Measurements from ENCODE around the gene THAP10. TPM values are rescaled to one million over a fixed set of nuclear protein-coding genes. Genes with fewer than 3 reads are reported as not detected.

THAP10 gene
- total RNA-seq, 1 donor from 2014 or later: 1.6 TPM

GRCh38 chr15:70907784-70908471, 15.7 kb upstream of the THAP10 start:
- Histone ChIP-seq H2AFZ (ENCODE audit: low read depth, low read length) (no peak overlapping the region), H3K4me3 (ENCODE audit: insufficient read depth, low read depth, low read length) (no peak overlapping the region), H3K4me1 (ENCODE audit: insufficient read depth, low read length) (peaks cover 3% of the 10 kb centered on the region), H3K9ac (ENCODE audit: low read length) (no peak overlapping the region), H3K36me3 (ENCODE audit: insufficient read depth, low read length) (peaks cover 11% of the 10 kb centered on the region), H3K27me3 (ENCODE audit: insufficient read depth, low read length) (no peaks in the 10 kb centered on the region), H4K20me1 (ENCODE audit: insufficient read depth, low read length) (no peaks in the 10 kb centered on the region), H3K79me2 (ENCODE audit: insufficient read depth, low read length) (no peaks in the 10 kb centered on the region), H3K27ac (ENCODE audit: low read depth, low read length) (no peak overlapping the region), H3K9me3 (ENCODE audit: insufficient read depth, low read depth, low read length) (peaks cover 9% of the 10 kb centered on the region), H3K4me2 (ENCODE audit: low read length) (no peak overlapping the region)
- no peak overlapping the region for H3K27ac Mint-ChIP-seq (ENCODE audit: unreplicated experiment)
- no peaks in the 10 kb centered on the region for H3K27me3 Mint-ChIP-seq (ENCODE audit: low read depth, unreplicated experiment)
- peaks cover 16% of the 10 kb centered on the region for H3K36me3 Mint-ChIP-seq (ENCODE audit: low read depth, unreplicated experiment)
- peaks cover 9% of the 10 kb centered on the region for H3K9me3 Mint-ChIP-seq (ENCODE audit: unreplicated experiment)
- TF ChIP-seq EZH2 (IDR thresholded peaks at IDR 0.05; ENCODE audit: insufficient read depth, low read length): no peak
- no peak for TF ChIP-seq CTCF (IDR thresholded peaks at IDR 0.05; ENCODE audit: insufficient read depth, low read depth, low read length)
- DNase-seq (ENCODE audit: low read depth) (no peak), FAIRE-seq (no peak)
- H3K4me3 Mint-ChIP-seq (ENCODE audit: unreplicated experiment): no peak overlapping the region
- peaks cover 7% of the 10 kb centered on the region for H3K4me1 Mint-ChIP-seq (ENCODE audit: low read depth, unreplicated experiment)

GRCh38 chr15:70906842-70907241, 14.6 kb upstream of the THAP10 start:
- Histone ChIP-seq H3K4me3 (ENCODE audit: insufficient read depth, low read depth, low read length) (no peak overlapping the region), H4K20me1 (ENCODE audit: insufficient read depth, low read length) (no peaks in the 10 kb centered on the region), H3K4me1 (ENCODE audit: insufficient read depth, low read length) (peaks cover 11% of the 10 kb centered on the region), H3K4me2 (ENCODE audit: low read length) (no peak overlapping the region), H3K36me3 (ENCODE audit: insufficient read depth, low read length) (peaks cover 11% of the 10 kb centered on the region), H3K27ac (ENCODE audit: low read depth, low read length) (no peak overlapping the region), H2AFZ (ENCODE audit: low read depth, low read length) (no peak overlapping the region), H3K79me2 (ENCODE audit: insufficient read depth, low read length) (no peaks in the 10 kb centered on the region), H3K9ac (ENCODE audit: low read length) (no peak overlapping the region), H3K9me3 (ENCODE audit: insufficient read depth, low read depth, low read length) (peaks cover 9% of the 10 kb centered on the region), H3K27me3 (ENCODE audit: insufficient read depth, low read length) (no peaks in the 10 kb centered on the region)
- FAIRE-seq: no peak
- no peaks in the 10 kb centered on the region for H3K27me3 Mint-ChIP-seq (ENCODE audit: low read depth, unreplicated experiment)
- H3K9me3 Mint-ChIP-seq (ENCODE audit: unreplicated experiment): peaks cover 9% of the 10 kb centered on the region
- no peak for TF ChIP-seq CTCF (IDR thresholded peaks at IDR 0.05; ENCODE audit: insufficient read depth, low read depth, low read length)
- H3K27ac Mint-ChIP-seq (ENCODE audit: unreplicated experiment): no peak overlapping the region
- H3K4me3 Mint-ChIP-seq (ENCODE audit: unreplicated experiment): no peak overlapping the region
- peaks cover 15% of the 10 kb centered on the region for H3K4me1 Mint-ChIP-seq (ENCODE audit: low read depth, unreplicated experiment)
- peaks cover 16% of the 10 kb centered on the region for H3K36me3 Mint-ChIP-seq (ENCODE audit: low read depth, unreplicated experiment)
- DNase-seq (ENCODE audit: low read depth): peak; percentile 46

- Histone ChIP-seq H3K27me3 (ENCODE audit: insufficient read depth, low read length) (no peaks in the 10 kb centered on the region), H4K20me1 (ENCODE audit: insufficient read depth, low read length) (no peaks in the 10 kb centered on the region), H3K4me1 (ENCODE audit: insufficient read depth, low read length) (peaks cover 13% of the 10 kb centered on the region), H3K4me2 (ENCODE audit: low read length) (peak overlapping the region; percentile 56), H3K9me3 (ENCODE audit: insufficient read depth, low read depth, low read length) (no peaks in the 10 kb centered on the region), H3K27ac (ENCODE audit: low read depth, low read length) (peak overlapping the region; percentile 77), H3K79me2 (ENCODE audit: insufficient read depth, low read length) (no peaks in the 10 kb centered on the region), H3K36me3 (ENCODE audit: insufficient read depth, low read length) (peaks cover 3% of the 10 kb centered on the region), H3K9ac (ENCODE audit: low read length) (peak overlapping the region; percentile 39), H2AFZ (ENCODE audit: low read depth, low read length) (peak overlapping the region; percentile 74), H3K4me3 (ENCODE audit: insufficient read depth, low read depth, low read length) (no peak overlapping the region)
- Mint-ChIP-seq H3K4me1 (ENCODE audit: low read depth, unreplicated experiment) (peaks cover 18% of the 10 kb centered on the region), H3K9me3 (ENCODE audit: unreplicated experiment) (no peaks in the 10 kb centered on the region), H3K27me3 (ENCODE audit: low read depth, unreplicated experiment) (no peaks in the 10 kb centered on the region), H3K36me3 (ENCODE audit: low read depth, unreplicated experiment) (peaks cover 3% of the 10 kb centered on the region), H3K4me3 (ENCODE audit: unreplicated experiment) (no peak overlapping the region), H3K27ac (ENCODE audit: unreplicated experiment) (peak overlapping the region; percentile 91)
- TF ChIP-seq EZH2 (IDR thresholded peaks at IDR 0.05; ENCODE audit: insufficient read depth, low read length) (no peak), CTCF (IDR thresholded peaks at IDR 0.05; ENCODE audit: insufficient read depth, low read depth, low read length) (no peak)
- FAIRE-seq (peak; percentile 87), DNase-seq (ENCODE audit: low read depth) (peak; percentile 92)
Observed at GRCh38 chr15:70902107-70902506, 9.9 kb upstream of the THAP10 start.
